Measurements from ENCODE around the gene MCF2L2.

Gene MCF2L2

GRCh38 chr3:183357564-183358079 lies 70.8 kb downstream of the MCF2L2 start:
- TF ChIP-seq, protein P1, sequence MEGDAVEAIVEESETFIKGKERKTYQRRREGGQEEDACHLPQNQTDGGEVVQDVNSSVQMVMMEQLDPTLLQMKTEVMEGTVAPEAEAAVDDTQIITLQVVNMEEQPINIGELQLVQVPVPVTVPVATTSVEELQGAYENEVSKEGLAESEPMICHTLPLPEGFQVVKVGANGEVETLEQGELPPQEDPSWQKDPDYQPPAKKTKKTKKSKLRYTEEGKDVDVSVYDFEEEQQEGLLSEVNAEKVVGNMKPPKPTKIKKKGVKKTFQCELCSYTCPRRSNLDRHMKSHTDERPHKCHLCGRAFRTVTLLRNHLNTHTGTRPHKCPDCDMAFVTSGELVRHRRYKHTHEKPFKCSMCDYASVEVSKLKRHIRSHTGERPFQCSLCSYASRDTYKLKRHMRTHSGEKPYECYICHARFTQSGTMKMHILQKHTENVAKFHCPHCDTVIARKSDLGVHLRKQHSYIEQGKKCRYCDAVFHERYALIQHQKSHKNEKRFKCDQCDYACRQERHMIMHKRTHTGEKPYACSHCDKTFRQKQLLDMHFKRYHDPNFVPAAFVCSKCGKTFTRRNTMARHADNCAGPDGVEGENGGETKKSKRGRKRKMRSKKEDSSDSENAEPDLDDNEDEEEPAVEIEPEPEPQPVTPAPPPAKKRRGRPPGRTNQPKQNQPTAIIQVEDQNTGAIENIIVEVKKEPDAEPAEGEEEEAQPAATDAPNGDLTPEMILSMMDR (conservative IDR thresholded peaks at IDR 0.05; ENCODE audit: low read depth, low read length), result no peak

GRCh38 chr3:183356920-183357319 lies 71.5 kb downstream of the MCF2L2 start:
- no peaks in the 10 kb centered on the region for H3K4me1 ChIP-seq (ENCODE audit: low read depth, poor library complexity, severe bottlenecking)
- TF ChIP-seq, protein P1 (conservative IDR thresholded peaks at IDR 0.05; ENCODE audit: low read depth, low read length), result no peak

More at GRCh38 chr3:183357564-183358079, 70.8 kb downstream of the MCF2L2 start:
- Histone ChIP-seq H3K79me2 (ENCODE audit: insufficient read depth, low read depth) (no peaks in the 10 kb centered on the region), H2AFZ (ENCODE audit: low read depth) (no peak overlapping the region), H3K36me3 (ENCODE audit: insufficient read depth) (no peaks in the 10 kb centered on the region), H3K27me3 (ENCODE audit: insufficient read depth, low read depth) (no peaks in the 10 kb centered on the region), H3K4me1 (ENCODE audit: low read depth, poor library complexity, severe bottlenecking) (no peaks in the 10 kb centered on the region), H4K20me1 (ENCODE audit: insufficient read depth) (no peaks in the 10 kb centered on the region), H3K4me3 (IDR thresholded peaks at IDR 0.05; ENCODE audit: insufficient read depth, low read depth, low read length) (no peak overlapping the region), H3K27ac (no peak overlapping the region), H3K9ac (no peak overlapping the region), H3K4me2 (no peak overlapping the region)

DNA sequence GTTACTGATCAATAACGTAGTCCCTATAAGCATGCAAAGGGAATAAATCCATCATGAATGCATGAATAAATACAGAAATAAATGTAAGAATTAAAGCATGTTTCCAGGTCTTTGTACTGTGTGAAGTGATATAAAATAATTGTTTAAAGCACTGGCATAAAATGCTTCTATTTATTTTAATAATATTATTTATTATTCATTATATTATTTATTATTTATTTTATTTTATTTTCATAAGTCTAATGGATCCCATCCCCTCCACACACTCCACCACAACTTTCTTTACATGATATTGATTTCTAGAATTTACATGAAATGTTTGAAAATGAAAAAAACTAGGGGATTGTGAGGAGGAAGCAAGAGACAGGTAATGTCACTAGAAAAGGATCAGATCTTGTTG lies 73.5 kb downstream of the MCF2L2 start:
- H2AFZ ChIP-seq (ENCODE audit: low read depth), result no peak overlapping the region
- H3K4me3 ChIP-seq (IDR thresholded peaks at IDR 0.05; ENCODE audit: insufficient read depth, low read depth, low read length), result no peak overlapping the region
- H3K27me3 ChIP-seq (ENCODE audit: insufficient read depth, low read depth), result no peaks in the 10 kb centered on the region
- no peaks in the 10 kb centered on the region for H4K20me1 ChIP-seq (ENCODE audit: insufficient read depth)
- no peaks in the 10 kb centered on the region for H3K79me2 ChIP-seq (ENCODE audit: insufficient read depth, low read depth)
- no peak overlapping the region for H3K9ac ChIP-seq
- H3K36me3 ChIP-seq (ENCODE audit: insufficient read depth), result no peaks in the 10 kb centered on the region
- no peak overlapping the region for H3K27ac ChIP-seq
- H3K4me1 ChIP-seq (ENCODE audit: low read depth, poor library complexity, severe bottlenecking), result no peaks in the 10 kb centered on the region
- TF ChIP-seq, protein P1 (conservative IDR thresholded peaks at IDR 0.05; ENCODE audit: low read depth, low read length), result no peak
- H3K4me2 ChIP-seq, result no peak overlapping the region

More at GRCh38 chr3:183356920-183357319, 71.5 kb downstream of the MCF2L2 start:
- Histone ChIP-seq H3K27me3 (ENCODE audit: insufficient read depth, low read depth) (no peaks in the 10 kb centered on the region), H3K4me2 (no peak overlapping the region), H3K4me3 (IDR thresholded peaks at IDR 0.05; ENCODE audit: insufficient read depth, low read depth, low read length) (no peak overlapping the region), H3K79me2 (ENCODE audit: insufficient read depth, low read depth) (no peaks in the 10 kb centered on the region), H2AFZ (ENCODE audit: low read depth) (no peak overlapping the region), H3K36me3 (ENCODE audit: insufficient read depth) (no peaks in the 10 kb centered on the region), H3K9ac (no peak overlapping the region), H3K27ac (no peak overlapping the region), H4K20me1 (ENCODE audit: insufficient read depth) (no peaks in the 10 kb centered on the region)

- TF ChIP-seq, protein P1 (conservative IDR thresholded peaks at IDR 0.05; ENCODE audit: low read depth, low read length), result no peak
- Histone ChIP-seq H3K4me3 (IDR thresholded peaks at IDR 0.05; ENCODE audit: insufficient read depth, low read depth, low read length) (no peak overlapping the region), H3K4me2 (no peak overlapping the region), H3K36me3 (ENCODE audit: insufficient read depth) (no peaks in the 10 kb centered on the region), H3K27me3 (ENCODE audit: insufficient read depth, low read depth) (no peaks in the 10 kb centered on the region), H3K9ac (no peak overlapping the region), H3K79me2 (ENCODE audit: insufficient read depth, low read depth) (no peaks in the 10 kb centered on the region), H3K4me1 (ENCODE audit: low read depth, poor library complexity, severe bottlenecking) (no peaks in the 10 kb centered on the region), H3K27ac (no peak overlapping the region), H4K20me1 (ENCODE audit: insufficient read depth) (no peaks in the 10 kb centered on the region), H2AFZ (ENCODE audit: low read depth) (no peak overlapping the region)
Measured at GRCh38 chr3:183354325-183354831, 74.0 kb downstream of the MCF2L2 start.
